H1 (cell line): ENCODE results near the gene KRT1.

ENCODE experiments used
- ATF3 ChIP-seq: IDR thresholded peaks from 2 replicates; pipeline ENCODE4 v1.6.1; 2011; ENCODE audit warnings: low read depth, mild to moderate bottlenecking, low read length; ENCODE audit not compliant: insufficient read depth
- TF ChIP-seq, protein P1 (sequence below), 3 experiments: IDR thresholded peaks; 1 replicate in 2 of 3; 2 replicates in 1 of 3; pipeline versions ENCODE4 v1.5.1 to v1.6.1; 2011; ENCODE audit warnings: low read length in 3 of 3, mild to moderate bottlenecking in 3 of 3, inconsistent platforms in 2 of 3, low read depth in 1 of 3, moderate library complexity in 1 of 3; ENCODE audit not compliant: insufficient read depth in 1 of 3; ENCODE audit errors: control extremely low read depth in 1 of 3

DNA sequence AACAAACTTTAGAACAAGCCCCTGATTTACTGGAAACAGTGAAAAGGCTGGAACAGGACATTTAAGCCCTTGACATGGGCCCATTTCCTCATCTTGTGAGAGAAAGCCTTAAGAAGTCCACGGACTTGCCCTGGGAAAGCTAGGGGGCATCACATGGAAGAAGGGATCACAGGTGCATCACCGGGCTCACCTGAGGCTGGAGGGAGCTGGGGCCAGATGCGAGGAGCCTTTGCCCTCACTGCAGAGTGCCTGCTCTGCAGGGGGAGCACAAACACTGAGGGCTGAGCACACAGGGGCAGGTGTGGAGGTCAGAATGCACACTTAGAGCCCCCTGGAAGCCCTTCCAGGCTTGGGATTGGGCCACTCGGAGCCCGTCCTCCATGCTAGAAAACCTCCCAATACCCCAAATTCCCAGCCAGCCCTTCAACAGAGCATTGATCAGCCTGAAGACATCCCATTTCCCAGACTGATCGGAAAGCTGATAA, 5.2 kb upstream of the KRT1 start:
- TF ChIP-seq ATF3 = no peak
- TF ChIP-seq, protein P1, sequence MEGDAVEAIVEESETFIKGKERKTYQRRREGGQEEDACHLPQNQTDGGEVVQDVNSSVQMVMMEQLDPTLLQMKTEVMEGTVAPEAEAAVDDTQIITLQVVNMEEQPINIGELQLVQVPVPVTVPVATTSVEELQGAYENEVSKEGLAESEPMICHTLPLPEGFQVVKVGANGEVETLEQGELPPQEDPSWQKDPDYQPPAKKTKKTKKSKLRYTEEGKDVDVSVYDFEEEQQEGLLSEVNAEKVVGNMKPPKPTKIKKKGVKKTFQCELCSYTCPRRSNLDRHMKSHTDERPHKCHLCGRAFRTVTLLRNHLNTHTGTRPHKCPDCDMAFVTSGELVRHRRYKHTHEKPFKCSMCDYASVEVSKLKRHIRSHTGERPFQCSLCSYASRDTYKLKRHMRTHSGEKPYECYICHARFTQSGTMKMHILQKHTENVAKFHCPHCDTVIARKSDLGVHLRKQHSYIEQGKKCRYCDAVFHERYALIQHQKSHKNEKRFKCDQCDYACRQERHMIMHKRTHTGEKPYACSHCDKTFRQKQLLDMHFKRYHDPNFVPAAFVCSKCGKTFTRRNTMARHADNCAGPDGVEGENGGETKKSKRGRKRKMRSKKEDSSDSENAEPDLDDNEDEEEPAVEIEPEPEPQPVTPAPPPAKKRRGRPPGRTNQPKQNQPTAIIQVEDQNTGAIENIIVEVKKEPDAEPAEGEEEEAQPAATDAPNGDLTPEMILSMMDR (IDR thresholded peaks at IDR 0.05; ENCODE audit: control extremely low read depth in 1 of 3, insufficient read depth in 1 of 3, low read depth in 1 of 3, low read length in 3 of 3) = no peak
